Tibial nerve (tissue), 4 donors: Measurements from ENCODE around the gene RUSF1. TPM values are rescaled to one million over a fixed set of nuclear protein-coding genes. Genes with fewer than 3 reads are reported as not detected.

ENCODE experiments used
- DNase-seq, 2 donors: peaks; one replicate each; pipeline ENCODE4 v3.0.0-alpha.2; 2019; ENCODE audit warnings: low spot score in 2 of 2
- H3K27ac ChIP-seq, 4 donors: fragments of 200-600 bp; sonication (generic) in 3 of 4; one replicate each; pipeline ENCODE4 v1.5.1; 2017 to 2019; ENCODE audit warnings: mild to moderate bottlenecking in 1 of 4
- H3K27me3 ChIP-seq, 2 donors: fragments of 200-600 bp; sonication (generic) in 1 of 2; one replicate each; pipeline versions ENCODE4 v1.5.1 to v1.6.0; 2017 to 2019
- H3K36me3 ChIP-seq, 3 donors: fragments of 200-600 bp; sonication (generic); one replicate each; pipeline ENCODE4 v1.5.1; 2018 to 2019
- H3K4me1 ChIP-seq, 4 donors: fragments of 200-600 bp; sonication (generic) in 3 of 4; one replicate each; pipeline ENCODE4 v1.5.1; 2017 to 2019
- H3K4me3 ChIP-seq, 4 donors: fragments of 200-600 bp; sonication (generic) in 3 of 4; one replicate each; pipeline ENCODE4 v1.5.1; 2017 to 2019; ENCODE audit warnings: mild to moderate bottlenecking in 1 of 4, moderate library complexity in 1 of 4
- H3K9me3 ChIP-seq, 4 donors: fragments of 200-600 bp; sonication (generic) in 3 of 4; one replicate each; pipeline ENCODE4 v1.5.1; 2017 to 2019
- EP300 ChIP-seq, 2 donors: sonication (generic); formaldehyde crosslinking; IDR thresholded peaks; one replicate each; pipeline ENCODE4 v1.6.1; 2017; ENCODE audit warnings: antibody characterized with exemption in 2 of 2, mild to moderate bottlenecking in 1 of 2
- POLR2A ChIP-seq, 2 donors: fragments of 450-650 bp; IDR thresholded peaks; one replicate each; pipeline ENCODE4 v1.6.1; 2017; ENCODE audit warnings: antibody characterized with exemption in 2 of 2, mild to moderate bottlenecking in 2 of 2, moderate library complexity in 2 of 2
- WGBS, 2 donors: methylation state at CpG; one replicate each; pipeline ENCODE4 v1.1.5; 2018; 5-methylcytosine and 5-hydroxymethylcytosine counted together
- total RNA-seq, 4 donors: library from RNA; depleted of rRNA; stranded (reverse); fragments of >200 nt; gene quantifications; one replicate each; pipeline ENCODE4 v1.1.0, GENCODE V29; 2016
- TF ChIP-seq, protein P1 (sequence below), 5 experiments: fragments of 200-600 bp in 3 of 5; fragments of 450-650 bp in 2 of 5; sonication (generic) in 3 of 5; IDR thresholded peaks; one replicate each; pipeline ENCODE4 v1.5.1; 2016 to 2019; ENCODE audit warnings: antibody characterized with exemption in 5 of 5, mild to moderate bottlenecking in 3 of 5, moderate library complexity in 2 of 5

Gene RUSF1
- total RNA-seq, 4 donors from 2014 or later: 71.7 to 118 (median 93.5) TPM

DNA sequence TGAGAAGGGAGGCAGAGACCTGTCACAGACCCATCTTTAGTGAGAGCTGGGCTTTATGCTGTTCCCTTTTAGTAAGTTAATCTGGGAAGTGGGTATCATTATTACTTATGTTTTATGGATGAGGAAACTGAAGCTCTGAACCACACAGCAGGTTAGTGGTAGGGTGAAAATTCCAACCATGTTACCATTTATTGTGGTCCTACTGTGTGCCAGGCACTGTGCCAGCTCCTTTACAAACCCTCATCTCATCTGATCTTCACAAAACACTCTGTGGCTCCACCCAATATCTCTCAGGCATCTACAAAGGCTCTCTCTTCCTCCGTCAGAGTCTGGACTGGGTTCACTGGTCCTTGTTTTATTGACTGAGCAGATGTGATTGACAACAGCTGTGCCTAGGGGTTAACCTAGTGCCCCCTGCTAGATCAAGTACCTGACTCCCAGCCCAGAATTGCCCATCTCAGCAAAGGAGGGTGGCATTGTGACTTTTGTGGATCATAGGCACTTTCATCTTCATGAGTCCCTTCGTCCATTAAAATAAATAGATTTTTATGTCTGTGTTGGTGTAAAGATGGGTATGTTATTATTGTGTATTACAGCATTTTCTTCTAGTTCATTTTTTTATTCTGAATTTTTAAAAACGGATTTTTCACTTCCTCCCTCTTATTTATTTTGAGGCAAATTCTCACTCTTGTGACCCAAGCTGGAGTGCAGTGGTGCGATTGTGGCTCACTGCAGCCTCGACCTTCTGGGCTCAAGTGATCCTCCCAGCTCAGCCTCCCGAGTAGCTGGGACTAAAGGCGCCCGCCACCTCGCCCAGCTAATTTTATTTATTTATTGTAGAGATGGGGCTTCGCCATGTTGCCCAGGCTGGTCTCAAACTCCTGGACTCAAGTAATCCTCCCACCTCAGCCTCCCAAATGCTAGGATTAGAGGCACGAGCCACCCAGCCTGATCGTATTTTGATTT, 33.1 kb downstream of the RUSF1 start:
- Histone ChIP-seq H3K27ac (no peak overlapping the region), H3K36me3 (peaks cover 0 to 63% (median 4%) of the 10 kb centered on the region in 3 donors), H3K27me3 (no peaks in the 10 kb centered on the region), H3K9me3 (no peaks in the 10 kb centered on the region), H3K4me3 (no peak overlapping the region), H3K4me1 (peaks cover 0 to 53% (median 12%) of the 10 kb centered on the region in 4 donors)
- TF ChIP-seq, protein P1, sequence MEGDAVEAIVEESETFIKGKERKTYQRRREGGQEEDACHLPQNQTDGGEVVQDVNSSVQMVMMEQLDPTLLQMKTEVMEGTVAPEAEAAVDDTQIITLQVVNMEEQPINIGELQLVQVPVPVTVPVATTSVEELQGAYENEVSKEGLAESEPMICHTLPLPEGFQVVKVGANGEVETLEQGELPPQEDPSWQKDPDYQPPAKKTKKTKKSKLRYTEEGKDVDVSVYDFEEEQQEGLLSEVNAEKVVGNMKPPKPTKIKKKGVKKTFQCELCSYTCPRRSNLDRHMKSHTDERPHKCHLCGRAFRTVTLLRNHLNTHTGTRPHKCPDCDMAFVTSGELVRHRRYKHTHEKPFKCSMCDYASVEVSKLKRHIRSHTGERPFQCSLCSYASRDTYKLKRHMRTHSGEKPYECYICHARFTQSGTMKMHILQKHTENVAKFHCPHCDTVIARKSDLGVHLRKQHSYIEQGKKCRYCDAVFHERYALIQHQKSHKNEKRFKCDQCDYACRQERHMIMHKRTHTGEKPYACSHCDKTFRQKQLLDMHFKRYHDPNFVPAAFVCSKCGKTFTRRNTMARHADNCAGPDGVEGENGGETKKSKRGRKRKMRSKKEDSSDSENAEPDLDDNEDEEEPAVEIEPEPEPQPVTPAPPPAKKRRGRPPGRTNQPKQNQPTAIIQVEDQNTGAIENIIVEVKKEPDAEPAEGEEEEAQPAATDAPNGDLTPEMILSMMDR (IDR thresholded peaks at IDR 0.05): no peak
- no peak for TF ChIP-seq EP300 (IDR thresholded peaks at IDR 0.05)
- TF ChIP-seq POLR2A (IDR thresholded peaks at IDR 0.05): no peak
- DNase-seq: no peak
- WGBS, 2 donors: 91 to 92% methylated on average over 12 of the region's 12 CpGs

DNA sequence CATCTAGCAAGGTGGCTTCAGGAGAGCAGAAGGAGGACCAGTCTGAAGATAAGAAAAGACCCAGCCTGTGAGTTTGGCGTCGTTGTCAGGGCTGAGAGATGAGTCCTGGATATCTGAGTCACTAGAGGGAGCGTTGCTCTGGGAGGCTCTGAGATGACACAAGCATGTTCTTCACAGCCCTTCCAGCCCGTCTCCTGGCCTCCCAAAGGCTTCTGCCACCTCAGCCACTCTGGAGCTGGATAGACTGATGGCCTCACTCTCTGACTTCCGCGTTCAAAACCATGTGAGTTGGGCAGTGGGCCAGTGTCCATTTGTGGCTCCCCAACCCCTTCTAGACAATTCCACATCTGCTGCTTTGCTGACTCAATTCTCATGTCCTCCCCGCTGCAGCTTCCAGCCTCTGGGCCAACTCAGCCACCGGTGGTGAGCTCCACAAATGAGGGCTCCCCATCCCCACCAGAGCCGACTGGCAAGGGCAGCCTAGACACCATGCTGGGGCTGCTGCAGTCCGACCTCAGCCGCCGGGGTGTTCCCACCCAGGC, 33.9 kb downstream of the RUSF1 start:
- no peak for DNase-seq
- Histone ChIP-seq H3K9me3 (no peaks in the 10 kb centered on the region), H3K36me3 (peaks cover 0 to 60% (median 4%) of the 10 kb centered on the region in 3 donors), H3K4me3 (no peak overlapping the region), H3K4me1 (peaks cover 0 to 52% (median 12%) of the 10 kb centered on the region in 4 donors), H3K27ac (no peak overlapping the region), H3K27me3 (no peaks in the 10 kb centered on the region)
- TF ChIP-seq, protein P1 (IDR thresholded peaks at IDR 0.05): no peak
- WGBS, 2 donors: 74 to 84% methylated on average over 12 of the region's 12 CpGs

DNA sequence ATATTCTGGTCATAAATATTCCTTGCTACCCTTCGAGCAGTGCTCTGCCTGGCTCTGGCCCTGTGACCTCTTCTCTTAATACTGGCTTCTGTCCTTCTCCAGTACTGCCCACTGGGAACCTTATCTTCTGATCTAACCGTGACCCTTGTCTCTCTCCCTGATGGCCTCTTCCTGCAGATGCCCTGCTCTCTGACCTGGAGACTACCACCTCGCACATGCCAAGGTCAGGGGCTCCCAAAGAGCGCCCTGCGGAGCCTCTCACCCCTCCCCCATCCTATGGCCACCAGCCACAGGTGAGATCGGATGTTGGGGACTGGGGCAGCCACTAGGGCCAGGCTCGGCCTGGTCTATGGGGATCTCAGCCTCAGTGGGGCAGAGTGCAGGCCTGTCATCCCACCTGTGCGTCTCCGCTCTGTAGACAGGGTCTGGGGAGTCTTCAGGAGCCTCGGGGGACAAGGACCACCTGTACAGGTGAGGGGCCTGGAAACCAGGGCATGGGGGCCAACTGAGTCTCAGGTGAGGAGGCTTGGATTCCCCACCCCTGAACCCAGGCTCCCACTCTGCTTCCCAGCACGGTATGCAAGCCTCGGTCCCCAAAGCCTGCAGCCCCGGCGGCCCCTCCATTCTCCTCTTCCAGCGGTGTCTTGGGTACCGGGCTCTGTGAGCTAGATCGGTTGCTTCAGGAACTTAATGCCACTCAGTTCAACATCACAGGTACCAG, 34.8 kb downstream of the RUSF1 start:
- Histone ChIP-seq H3K27me3 (no peaks in the 10 kb centered on the region), H3K9me3 (no peaks in the 10 kb centered on the region), H3K36me3 (peaks cover 0 to 53% (median 4%) of the 10 kb centered on the region in 3 donors), H3K4me3 (peak overlapping the region in 1 of 4 donors; percentile 83), H3K4me1 (peaks cover 0 to 52% (median 12%) of the 10 kb centered on the region in 4 donors), H3K27ac (peak overlapping the region; percentile 88 to 98 (median 96))
- no peak for DNase-seq
- 83% methylated on average over 16 to 17 of the region's 17 CpGs for WGBS, 2 donors
- TF ChIP-seq, protein P1 (IDR thresholded peaks at IDR 0.05): no peak
- no peak for TF ChIP-seq POLR2A (IDR thresholded peaks at IDR 0.05)
- TF ChIP-seq EP300 (IDR thresholded peaks at IDR 0.05): no peak

DNA sequence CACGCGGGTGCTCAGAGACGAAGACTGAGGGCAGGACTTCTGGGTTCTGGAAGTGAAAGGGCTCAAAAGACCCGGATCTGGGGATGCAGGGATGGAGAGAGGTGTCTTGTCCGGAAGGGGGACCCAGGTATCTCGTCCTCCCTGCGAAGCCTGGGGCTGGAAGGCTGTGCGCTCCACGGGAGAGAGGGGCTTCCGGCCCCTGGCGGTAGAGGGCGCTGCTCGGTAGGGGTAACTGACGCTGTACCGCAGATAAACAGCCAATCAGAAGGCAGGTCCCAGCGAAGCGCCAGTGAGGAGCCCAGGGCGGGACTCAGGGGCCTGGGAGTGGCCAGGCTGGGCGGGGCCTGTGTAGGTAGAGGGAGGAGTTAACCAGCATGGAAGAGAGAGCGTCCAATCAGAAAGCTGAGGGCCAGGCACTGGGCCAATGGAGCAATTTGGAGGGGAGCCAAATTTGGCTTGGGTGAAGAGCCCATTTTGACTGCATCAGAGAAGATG, 35.4 kb downstream of the RUSF1 start:
- DNase-seq: peak; percentile 83 to 84
- H3K4me1 ChIP-seq: peaks cover 0 to 52% (median 12%) of the 10 kb centered on the region in 4 donors
- no peaks in the 10 kb centered on the region for H3K27me3 ChIP-seq
- 15 to 25% methylated on average over 20 of the region's 20 CpGs for WGBS, 2 donors
- peak overlapping the region; percentile 52 to 83 (median 65) for H3K4me3 ChIP-seq
- H3K36me3 ChIP-seq: peaks cover 0 to 46% (median 4%) of the 10 kb centered on the region in 3 donors
- peak in 1 of 2 donors; percentile 32 for TF ChIP-seq POLR2A (IDR thresholded peaks at IDR 0.05)
- TF ChIP-seq, protein P1 (IDR thresholded peaks at IDR 0.05): peak; percentile 55 to 89 (median 84)
- peak in 1 of 2 donors; percentile 72 for TF ChIP-seq EP300 (IDR thresholded peaks at IDR 0.05)
- H3K9me3 ChIP-seq: no peaks in the 10 kb centered on the region
- H3K27ac ChIP-seq: peak overlapping the region; percentile 88 to 98 (median 96)
